Globus pallidus (tissue), 1 donor: ENCODE measurements around the gene ELP4.
"Not testable (repeated sequence)": the region's sequence is repeated elsewhere in the genome, so short reads cannot be mapped to it uniquely, and the experiment has no call there.

Source experiments
- DNase-seq: peaks from one replicate; pipeline ENCODE4 v3.0.0-alpha.2; 2015; ENCODE audit warnings: low spot score

ELP4 gene

DNA sequence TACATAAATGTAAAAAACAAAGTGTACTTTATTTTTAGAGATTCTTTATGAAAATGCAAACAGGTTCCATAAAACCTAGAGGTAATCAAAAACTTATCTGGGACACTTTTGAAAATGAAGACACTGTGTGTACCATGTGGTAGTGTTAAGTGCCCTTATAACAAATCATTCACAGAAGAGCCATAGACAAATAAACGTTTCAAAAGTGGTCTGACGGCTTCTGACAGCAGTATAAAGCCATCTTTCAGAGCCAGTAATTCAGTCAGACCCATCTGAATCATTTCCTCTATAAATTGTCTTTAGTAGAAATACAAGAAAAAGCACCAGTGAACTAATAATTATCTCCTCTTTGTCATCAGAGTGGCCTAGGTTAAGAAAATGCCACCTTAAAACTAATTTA, 201.6 kb downstream of the ELP4 start:
- DNase-seq, result no peak

DNA sequence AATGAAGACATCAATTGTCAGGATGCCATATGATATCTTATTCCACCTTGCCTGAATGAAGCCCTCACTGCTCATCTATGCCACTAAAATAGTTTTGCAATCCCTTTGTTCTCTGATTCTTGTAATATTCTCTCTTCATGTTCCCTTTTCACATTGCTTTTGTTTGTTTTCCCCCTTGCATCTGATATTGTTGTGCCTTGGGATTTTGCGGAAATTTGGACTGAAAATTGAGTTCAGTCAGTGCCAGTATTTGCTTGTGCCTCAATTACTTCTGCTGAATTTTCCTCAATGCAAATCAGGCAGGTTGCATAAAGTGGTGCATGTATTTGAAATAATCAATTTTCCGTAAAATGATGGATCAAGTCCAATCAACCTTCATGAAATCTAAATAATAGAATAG, 203.3 kb downstream of the ELP4 start:
- DNase-seq, result no peak

DNA sequence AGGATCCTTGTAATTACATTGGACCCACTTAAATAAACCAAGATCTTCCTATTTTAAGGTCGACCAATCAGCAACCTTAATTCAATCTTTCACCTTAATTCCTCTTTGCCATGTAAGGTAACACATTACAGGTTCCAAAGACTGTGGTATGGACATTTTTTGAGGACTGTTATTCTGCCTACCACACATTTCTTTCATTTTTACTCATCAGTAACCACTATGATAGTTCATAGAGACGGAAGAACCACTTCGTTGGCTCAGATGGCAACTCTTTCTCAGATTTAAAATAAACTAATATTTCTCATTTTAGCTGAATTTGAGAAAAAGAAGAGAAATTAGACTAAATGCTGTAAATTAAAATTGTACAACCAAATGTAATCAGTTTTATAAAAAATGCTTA, 205.3 kb downstream of the ELP4 start:
- DNase-seq, result no peak

DNA sequence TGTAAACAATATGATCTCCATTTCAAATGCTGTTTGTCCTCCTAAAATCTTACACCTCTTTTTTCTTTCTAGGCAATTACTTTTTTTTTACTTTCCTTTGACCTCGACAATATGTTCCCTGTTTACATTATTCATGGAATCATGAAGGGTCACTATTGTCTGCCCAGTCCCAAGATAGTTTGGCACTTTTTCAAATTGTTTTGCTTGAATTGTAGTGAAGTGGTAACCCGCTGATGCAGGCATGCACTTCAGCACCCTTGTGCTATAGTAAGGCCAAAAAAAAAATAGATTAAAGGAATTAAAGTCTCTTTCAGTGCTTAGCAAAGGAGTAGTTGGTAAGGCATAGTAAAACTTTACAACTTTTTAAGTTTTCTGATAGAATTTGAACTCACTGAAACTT, 210.7 kb downstream of the ELP4 start:
- DNase-seq, result peak; percentile 1

DNA sequence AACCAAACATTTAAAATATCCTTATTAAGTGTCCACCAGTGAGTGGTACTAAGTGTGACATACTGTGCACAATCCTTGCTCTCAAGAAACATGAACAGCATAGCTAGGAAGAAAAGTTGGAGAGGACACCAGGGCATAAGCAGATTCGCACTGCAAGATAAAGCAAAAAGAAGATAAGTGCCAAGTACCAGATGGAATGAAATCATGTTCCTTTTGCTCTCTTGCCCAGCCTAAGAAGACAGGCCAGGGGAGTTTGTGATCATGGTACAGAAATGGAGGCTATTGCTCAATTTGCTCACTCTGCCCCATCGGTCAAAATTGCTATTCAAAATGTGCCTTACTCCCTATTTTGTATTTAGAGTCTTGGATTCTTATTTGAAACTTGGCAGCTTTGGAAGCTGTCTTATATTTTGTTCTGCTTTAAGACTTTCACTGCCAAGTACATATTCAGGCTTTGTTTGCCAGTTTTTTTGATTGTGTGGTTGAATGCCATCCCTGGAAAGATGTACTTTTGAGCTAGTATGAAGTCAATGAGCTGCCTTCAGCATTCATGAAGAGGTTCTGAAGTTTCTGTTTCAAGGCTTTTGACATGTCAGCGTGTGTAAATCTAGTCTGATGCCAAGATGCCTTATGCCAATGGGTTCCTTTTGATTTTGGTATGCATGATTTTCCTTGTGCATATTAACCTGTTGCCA, 211.3 kb downstream of the ELP4 start:
- peak; percentile 40 for DNase-seq

DNA sequence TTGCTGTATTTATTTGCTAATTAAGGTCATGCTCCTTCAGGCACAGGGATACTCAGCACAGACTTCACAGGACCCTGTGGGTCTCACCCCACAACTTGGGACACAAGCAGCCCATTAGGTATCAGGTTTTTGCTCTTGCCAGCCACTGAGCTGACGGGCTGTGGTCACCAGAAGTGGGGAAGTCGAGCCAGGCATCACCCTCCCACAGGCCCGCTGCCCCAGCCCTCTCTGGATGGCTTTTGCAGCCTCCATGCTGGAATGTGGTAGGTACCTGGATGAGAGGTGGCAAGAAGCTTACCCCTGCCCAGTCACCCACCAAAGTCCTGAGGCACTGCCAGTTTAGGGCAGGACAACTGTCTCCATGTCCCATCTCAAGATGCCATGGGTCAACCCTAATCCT, 213.2 kb downstream of the ELP4 start:
- no peak for DNase-seq

DNA sequence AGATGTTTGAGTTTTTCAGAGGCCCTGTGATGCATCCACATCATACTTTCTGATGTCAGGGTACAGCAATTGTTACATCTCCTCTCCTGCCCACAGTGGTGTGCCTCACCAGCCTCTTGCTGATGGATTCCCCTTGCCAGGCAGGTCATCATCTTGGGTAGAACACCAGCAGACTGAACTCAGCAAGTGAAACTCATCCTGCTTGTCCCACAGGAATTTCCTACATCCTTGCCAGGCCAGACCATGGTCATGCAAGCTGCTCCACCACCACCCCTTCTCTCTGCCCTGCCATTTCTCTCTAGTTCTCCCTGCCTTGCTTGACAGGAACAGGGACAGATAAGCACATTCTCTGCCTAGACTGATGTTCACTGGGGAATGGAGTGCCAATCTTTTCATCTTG, 215.6 kb downstream of the ELP4 start:
- no peak for DNase-seq

DNA sequence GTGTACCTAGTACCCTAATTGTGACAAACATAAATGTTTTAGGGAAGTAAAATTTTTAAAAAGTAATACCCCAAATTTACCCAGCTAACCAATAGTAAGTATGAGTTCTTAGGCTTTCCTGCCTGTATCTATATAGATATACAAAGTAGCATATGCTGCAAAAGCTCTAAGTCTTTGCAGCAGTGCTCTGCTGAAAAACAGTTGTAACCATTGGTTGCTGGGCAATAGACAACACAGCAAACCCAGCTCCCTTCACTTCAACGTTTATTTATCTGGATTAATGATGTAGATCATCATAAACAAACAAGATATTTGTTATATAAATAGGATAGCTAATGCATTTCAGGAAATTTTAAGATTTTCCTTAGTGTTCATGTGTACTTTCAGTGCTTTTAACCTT, 218.9 kb downstream of the ELP4 start:
- DNase-seq, result no peak

DNA sequence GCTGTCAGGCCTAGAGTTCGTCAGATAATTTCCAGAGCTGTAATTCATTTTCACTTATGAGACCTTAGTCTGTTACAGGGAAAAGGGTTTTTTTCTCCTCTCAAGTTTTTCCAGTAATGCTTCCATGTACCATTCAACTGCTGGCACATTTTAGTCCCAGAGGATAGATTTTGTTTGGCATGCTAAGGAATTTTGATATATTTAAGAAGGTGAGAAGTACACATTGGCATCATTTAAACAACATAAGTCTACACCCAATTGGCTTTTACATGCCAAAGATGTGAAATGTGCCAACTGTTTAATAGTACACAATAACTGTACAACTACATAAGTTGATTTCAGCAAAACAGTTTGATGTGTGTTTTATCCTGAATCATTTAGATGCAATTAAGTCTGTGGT, 230.6 kb downstream of the ELP4 start:
- DNase-seq, result no peak

DNA sequence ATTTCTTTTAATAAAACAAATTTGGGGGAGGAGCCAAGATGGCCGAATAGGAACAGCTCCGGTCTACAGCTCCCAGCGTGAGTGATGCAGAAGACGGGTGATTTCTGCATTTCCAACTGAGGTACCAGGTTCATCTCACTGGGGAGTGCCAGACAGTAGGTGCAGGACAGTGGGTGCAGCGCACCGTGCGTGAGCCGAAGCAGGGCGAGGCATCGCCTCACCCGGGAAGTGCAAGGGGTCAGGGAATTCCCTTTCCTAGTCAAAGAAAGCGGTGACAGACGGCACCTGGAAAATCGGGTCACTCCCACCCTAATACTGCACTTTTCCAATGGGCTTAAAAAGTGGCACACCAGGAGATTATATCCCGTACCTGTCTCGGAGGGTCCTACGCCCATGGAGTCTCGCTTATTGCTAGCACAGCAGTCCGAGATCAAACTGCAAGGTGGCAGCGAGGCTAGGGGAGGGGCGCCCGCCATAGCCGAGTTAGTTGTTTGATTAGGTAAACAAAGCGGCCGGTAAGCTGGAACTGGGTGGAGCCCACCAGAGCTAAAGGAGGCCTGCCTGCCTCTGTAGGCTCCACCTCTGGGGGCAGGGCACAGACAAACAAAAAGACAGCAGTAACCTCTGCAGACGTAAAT, 231.3 kb downstream of the ELP4 start:
- not testable (repeated sequence) for DNase-seq

DNA sequence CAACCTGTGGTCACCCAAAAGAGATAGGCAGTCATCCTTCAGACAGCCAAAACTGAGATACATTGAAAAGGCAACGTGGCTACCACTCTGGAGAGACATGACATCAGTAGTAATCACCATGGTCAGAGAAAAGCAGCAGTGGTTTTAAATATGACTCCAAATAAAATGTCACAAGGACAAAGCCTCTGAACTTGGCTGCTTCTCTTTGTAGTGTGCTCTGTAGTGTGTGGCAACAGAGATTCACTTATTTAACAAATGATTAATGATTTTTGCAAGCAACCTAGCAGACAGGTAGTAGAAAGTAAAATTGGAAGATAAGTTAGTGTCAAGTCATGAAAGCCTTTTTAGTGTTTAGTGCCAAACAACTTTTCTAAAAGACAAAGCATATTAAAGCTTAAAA, 238.0 kb downstream of the ELP4 start:
- DNase-seq, result no peak

DNA sequence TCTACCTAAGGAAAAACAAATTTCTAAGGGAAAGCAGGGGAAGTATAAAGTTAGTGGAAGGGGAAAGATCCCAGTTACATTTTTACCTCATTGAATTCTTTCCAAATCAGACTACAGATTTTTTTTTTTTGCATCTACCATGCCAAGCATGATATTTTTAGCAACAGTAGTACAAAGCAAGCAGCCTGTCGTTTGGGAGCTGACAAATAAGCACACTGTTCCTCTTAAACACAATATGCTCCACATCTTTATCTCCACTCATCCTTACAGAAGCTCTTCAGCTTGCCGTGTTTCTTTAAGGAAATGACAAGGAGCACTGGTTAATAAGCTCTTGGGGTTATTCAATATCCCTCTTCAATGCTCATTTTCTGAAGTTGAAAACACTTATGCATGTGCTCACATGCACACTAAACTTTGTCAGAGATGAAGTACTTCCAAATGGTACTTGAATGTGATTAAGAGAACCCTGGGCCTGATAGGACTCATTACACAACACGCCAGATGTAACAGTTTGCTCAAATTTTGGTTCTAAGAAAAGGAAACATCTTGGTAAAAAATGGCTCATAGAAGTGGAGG, 247.8 kb downstream of the ELP4 start:
- no peak for DNase-seq

DNA sequence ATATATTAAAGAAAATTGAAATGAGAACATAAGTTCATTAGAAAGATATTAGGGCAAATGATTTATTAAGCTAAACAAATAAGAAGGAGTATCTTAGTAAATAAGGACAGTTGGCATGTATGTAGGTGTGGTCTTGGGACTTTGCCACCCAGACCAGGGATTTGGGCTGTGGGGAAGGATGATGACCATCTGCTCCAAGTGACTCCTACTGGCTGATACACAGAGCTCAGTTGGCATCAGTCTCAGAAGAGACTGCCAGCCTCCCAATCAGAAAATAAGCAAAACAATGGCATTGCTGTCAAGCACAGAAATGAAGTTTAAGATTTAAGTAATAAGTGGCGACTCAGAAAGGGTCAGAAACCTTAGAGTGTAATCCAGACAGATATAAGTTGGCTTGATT, 252.1 kb downstream of the ELP4 start:
- no peak for DNase-seq

DNA sequence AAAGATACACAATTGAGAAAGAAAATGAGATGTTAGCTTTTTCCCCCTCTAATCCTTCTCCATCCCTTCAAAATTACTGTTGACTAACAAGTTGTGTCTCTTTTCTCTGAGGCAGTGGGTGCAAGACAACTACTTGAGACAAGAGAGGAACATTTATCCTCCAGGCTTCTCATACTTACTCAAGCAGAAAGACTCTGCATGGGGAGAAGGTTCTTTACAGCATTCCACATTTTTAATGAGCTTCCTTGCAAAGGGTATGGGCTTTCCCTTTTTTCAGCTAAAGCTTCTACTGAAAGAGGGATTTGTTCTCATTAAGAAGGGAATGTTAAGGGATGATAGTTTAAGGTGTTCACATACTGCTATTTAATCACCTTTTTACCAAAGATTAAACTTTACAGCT, 253.7 kb downstream of the ELP4 start:
- DNase-seq, result no peak

DNA sequence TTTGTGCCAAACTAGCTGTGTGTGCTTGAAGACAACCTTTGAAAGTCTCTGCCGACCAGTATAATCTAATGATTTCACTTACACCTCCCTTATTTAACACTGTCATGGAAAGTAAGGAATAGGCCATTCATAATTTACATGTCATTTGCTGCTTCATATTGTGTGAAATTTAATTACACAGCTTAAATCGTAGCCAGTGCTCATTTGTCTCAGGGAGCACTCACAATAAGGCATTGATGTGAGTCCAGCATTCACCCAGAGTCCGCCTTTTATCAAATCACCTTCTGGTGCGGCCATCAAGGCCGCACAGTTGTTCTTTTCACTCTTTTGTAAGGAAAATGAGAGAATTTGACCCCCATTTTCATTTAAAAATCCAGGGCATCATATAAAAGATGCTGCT, 254.7 kb downstream of the ELP4 start:
- DNase-seq, result no peak

DNA sequence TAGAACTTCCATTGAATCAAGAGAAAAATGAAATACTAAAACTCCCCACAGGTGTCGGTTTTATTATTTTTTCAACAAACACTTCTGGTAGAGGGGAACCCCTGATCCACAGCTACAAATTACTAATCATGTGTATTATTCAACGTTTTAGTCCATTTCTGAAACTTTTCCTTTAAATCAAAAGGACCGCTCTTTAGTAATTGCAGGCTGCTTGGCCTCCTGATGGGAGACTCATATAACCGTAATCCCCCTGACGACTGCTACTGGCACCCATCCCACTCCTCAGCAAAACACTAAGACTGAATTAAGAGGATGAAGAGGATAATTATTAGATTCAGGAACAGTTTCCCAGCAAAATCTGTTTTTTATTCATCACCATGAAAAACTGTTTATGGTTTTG, 255.2 kb downstream of the ELP4 start:
- no peak for DNase-seq

DNA sequence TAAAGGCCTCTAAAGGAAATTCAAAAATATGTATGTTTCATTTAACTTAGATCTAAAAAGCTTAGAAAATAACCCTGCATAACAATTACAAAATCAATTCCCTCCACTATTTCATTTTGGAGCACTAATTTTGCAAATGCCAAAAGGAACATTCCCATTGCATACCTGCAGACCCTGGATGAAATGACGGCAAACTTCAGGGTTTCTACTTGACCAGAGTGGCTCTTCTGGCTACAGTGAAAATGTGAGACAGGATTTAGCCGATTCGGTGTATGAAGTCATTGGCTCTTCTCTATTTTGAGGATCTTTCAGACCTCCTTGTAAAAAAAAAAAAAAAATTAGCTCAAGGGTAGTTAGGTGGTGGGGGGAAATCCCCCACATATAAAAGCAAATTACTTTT, 257.5 kb downstream of the ELP4 start:
- no peak for DNase-seq

DNA sequence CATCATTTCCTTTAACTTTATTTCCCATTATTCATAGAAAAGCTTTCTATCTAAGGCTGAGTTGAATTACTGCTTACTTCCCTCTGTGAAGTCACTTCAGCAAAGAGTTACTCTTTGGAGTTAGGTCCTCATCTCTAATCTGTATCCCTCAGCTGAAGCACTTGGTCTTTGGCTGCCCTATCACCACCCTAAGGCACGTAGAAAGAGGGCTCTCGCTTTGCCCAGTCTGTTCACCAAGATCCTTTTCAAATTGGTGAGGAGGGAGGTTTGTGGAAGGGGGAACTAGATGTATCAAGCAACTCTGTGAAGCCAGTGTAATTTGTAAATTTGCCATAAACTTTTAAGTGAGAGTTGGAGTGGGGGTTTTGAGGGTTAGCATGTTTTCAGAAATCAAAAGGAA, 258.1 kb downstream of the ELP4 start:
- no peak for DNase-seq

DNA sequence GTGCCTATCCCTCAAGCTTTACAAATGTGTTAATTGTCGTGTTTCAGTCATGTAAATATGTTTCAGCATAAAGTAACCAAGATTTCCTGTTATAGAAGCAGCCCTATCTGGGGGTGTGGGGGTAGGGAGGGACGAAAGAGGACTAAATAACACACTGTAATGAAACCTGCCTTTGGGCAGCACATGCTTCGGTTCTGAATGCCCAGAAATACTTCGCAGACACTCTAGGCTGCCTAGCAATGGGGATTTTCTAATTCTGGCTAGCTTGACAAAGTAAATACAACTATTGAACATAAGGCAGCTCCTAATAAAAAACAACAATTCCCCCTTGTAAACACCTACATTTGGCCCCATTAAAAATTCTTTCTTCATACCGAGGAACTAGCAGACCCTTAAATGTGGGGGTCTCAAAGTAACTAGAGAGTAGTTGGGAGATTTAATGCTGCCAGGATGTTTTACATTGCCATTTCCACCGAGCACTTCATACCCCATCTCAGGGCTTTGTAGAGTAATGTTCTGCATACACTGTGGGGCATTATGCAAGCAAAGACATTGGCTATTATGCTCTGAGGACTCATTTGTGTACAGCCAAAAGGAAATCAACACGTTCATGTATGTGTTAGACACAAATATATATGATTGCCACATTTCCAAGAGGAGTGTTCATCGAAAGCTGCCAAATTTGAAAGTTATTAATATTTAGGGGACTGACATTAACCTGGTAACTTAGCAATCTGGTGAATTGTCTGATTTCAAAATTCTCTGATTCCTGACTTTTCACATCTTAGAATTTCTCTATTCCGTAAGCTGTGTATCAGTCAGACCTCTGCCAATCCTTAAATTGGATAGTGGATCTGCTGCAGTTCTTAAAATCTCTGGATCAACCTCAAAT, 259.4 kb downstream of the ELP4 start:
- DNase-seq, result peak; percentile 65

DNA sequence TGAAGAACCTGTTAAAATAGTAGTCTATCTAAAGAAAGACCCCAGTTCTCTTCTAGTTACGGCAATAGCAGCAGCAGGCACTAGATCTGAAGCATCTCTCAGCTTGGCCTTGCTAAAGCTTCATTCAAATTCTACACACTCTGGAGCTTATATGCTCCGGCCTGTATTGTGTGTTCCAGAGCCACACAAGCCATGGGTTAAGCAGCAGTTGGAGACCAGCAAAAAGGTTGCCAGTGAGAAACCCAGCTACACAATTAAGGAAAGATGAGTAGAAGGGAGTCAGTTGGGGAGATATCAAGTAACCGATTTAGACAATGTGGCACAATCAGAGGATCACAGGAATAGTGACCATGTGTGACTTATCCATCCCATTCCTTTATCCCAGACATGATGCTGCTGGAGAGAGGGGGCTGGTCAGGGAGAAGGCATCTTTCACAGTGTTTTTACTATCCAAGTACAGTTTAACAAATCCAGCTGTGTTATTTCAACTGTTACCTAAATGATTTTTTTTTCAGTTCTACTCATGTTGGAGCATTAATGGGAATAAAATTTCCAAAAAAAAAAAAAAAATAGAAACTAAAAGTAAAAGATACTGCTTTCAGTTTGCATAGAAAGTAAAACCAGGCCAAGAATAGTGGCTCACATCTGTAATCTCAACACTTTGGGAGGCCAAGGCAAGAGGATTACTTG, 260.6 kb downstream of the ELP4 start:
- DNase-seq, result no peak

DNA sequence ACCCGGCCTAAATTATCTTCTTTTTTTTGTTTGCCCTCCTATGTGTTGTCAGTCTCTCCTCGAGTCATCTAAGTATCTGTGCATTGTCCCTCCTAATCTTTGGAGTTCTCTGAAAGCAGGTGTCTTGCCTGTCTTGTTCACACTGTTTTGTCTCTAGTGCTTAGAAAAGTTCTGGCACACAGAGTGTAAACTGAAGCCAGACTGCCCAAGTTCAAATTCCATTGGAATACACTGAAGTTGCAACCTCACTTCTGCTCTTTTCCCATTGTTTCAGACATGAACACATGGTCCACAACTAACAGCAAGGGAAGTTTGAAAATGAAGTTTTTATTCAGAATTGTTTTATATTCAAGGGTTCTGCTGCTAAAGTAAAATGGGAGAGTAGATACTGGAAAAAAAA, 262.8 kb downstream of the ELP4 start:
- no peak for DNase-seq

DNA sequence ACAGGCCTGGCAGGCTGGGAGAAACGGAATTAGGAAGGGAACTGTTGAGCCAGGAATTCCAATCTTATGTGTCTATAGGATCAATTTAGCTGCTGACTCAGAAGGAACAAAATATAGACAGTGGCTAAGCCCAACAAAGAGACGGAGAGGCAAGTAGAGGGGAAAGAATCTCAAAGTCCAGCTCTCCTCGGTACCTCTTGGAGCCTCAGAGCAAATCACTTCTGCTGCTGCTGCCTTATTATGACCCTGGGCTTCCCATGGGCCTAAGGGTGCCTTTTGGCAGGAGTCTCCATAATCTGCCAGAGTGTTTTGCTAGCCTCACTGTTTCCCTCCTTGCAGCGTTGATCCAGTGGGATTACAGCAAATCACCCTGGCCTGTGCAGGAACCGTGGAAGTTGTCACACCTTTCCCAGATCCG, 269.8 kb downstream of the ELP4 start:
- no peak for DNase-seq
